Fibroblast of lung (primary cell): ENCODE measurements around the gene CCDC141.

Experiments used
- EZH2 ChIP-seq: IDR thresholded peaks from 2 replicates; pipeline ENCODE4 v1.5.1; 2012; ENCODE audit warnings: low read length, control low read depth, mild to moderate bottlenecking; ENCODE audit errors: missing control alignments
- TF ChIP-seq, protein P1 (sequence below), 2 donors: IDR thresholded peaks in 1 of 2; conservative IDR thresholded peaks in 1 of 2; 1 replicate in 1 of 2; 2 replicates in 1 of 2; pipeline ENCODE4 v1.5.1; 2011 to 2012; ENCODE audit warnings: low read length in 2 of 2, control low read depth in 1 of 2, inconsistent platforms in 1 of 2, low read depth in 1 of 2, mild to moderate bottlenecking in 1 of 2

DNA sequence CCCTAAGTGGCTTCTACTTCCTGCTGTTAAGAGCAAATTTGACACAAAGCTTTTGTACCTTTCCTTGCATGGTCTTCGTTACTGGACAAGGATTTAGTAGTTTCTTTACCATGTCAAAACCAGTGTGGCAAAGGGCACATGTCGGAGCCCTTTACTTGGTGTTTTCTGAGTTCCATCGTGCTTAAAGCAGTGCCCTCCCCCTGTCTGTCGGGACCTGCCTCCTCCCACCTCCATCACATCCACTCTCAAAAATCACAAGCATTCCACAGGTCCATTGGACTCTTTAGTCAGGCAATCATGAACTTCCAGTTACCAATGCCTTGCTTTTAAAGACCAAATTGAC is 763 bp downstream of the CCDC141 start:
- TF ChIP-seq, protein P1, sequence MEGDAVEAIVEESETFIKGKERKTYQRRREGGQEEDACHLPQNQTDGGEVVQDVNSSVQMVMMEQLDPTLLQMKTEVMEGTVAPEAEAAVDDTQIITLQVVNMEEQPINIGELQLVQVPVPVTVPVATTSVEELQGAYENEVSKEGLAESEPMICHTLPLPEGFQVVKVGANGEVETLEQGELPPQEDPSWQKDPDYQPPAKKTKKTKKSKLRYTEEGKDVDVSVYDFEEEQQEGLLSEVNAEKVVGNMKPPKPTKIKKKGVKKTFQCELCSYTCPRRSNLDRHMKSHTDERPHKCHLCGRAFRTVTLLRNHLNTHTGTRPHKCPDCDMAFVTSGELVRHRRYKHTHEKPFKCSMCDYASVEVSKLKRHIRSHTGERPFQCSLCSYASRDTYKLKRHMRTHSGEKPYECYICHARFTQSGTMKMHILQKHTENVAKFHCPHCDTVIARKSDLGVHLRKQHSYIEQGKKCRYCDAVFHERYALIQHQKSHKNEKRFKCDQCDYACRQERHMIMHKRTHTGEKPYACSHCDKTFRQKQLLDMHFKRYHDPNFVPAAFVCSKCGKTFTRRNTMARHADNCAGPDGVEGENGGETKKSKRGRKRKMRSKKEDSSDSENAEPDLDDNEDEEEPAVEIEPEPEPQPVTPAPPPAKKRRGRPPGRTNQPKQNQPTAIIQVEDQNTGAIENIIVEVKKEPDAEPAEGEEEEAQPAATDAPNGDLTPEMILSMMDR (conservative IDR thresholded peaks at IDR 0.05 in 1 of 2, IDR thresholded peaks at IDR 0.05 in 1 of 2; ENCODE audit: low read depth in 1 of 2, low read length in 2 of 2), result no peak
- no peak for TF ChIP-seq EZH2
